ENCODE measurements around the gene GMPR2.

- TF ChIP-seq, protein P1, sequence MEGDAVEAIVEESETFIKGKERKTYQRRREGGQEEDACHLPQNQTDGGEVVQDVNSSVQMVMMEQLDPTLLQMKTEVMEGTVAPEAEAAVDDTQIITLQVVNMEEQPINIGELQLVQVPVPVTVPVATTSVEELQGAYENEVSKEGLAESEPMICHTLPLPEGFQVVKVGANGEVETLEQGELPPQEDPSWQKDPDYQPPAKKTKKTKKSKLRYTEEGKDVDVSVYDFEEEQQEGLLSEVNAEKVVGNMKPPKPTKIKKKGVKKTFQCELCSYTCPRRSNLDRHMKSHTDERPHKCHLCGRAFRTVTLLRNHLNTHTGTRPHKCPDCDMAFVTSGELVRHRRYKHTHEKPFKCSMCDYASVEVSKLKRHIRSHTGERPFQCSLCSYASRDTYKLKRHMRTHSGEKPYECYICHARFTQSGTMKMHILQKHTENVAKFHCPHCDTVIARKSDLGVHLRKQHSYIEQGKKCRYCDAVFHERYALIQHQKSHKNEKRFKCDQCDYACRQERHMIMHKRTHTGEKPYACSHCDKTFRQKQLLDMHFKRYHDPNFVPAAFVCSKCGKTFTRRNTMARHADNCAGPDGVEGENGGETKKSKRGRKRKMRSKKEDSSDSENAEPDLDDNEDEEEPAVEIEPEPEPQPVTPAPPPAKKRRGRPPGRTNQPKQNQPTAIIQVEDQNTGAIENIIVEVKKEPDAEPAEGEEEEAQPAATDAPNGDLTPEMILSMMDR (IDR thresholded peaks at IDR 0.05) = no peak
- TF ChIP-seq POLR2A (IDR thresholded peaks at IDR 0.05) = no peak
These were observed 24.2 kb downstream of the GMPR2 start for GRCh38 chr14:24256960-24257359.
